Activated naive CD4-positive, alpha-beta T cell (primary cell): ENCODE measurements around the gene GBX2.
"Not testable (repeated sequence)": the region's sequence is repeated elsewhere in the genome, so short reads cannot be mapped to it uniquely, and the experiment has no call there.

Experiments
- DNase-seq, 4 experiments: peaks; one replicate each; lab custom pipeline; 2025; lab: John Stamatoyannopoulos, UW

Gene GBX2

GRCh38 chr2:236156095-236156859 lies 11.9 kb downstream of the GBX2 start:
- DNase-seq: no peak

GRCh38 chr2:236155406-236155805 lies 12.8 kb downstream of the GBX2 start:
- DNase-seq: no peak

GRCh38 chr2:236146436-236146835 lies 21.8 kb downstream of the GBX2 start:
- DNase-seq: no peak

- DNase-seq: no peak
Observed at GRCh38 chr2:236143811-236144210, 24.4 kb downstream of the GBX2 start.

DNA sequence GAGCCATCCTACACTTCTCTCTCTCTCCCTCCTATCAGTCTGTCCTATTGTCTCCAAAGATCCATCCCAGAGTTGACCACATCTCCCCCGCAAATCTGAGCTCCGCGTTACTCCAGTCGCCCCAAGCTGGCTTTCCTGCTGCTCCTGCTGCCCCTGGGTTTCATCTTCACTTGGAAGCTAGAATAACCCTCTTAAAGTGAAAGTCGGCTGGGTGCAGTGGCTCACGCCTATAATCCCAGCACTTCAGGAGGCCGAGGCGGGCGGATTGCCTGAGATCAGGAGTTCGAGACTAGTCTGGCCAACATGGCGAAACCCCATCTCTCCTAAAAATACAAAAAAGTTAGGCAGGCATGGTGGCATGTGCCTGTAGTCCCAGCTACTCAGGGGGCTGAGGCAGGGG lies 26.6 kb downstream of the GBX2 start:
- not testable (repeated sequence) for DNase-seq

DNA sequence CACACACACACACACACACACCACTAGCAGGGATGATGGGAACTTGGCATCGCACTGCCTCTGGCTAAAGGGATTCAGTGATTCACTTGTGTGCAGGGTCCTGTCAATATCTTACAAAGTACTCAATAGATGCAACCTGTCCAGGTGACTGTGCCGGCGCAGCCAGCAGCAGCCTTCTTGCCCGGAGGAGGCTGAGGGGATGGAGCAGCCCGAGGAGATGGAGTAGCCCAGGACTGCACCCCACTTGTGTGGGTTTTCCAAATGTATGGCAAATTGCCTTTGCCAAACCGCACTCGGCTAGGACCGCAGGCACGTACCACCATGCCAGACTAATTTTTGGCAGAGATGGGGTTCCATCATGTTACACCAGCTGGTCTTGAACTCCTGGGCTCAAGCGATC lies 31.1 kb downstream of the GBX2 start:
- DNase-seq: no peak

GRCh38 chr2:236136538-236136937 lies 31.6 kb downstream of the GBX2 start:
- no peak for DNase-seq

- no peak for DNase-seq
Observed at GRCh38 chr2:236133410-236134012, 34.7 kb downstream of the GBX2 start.

DNA sequence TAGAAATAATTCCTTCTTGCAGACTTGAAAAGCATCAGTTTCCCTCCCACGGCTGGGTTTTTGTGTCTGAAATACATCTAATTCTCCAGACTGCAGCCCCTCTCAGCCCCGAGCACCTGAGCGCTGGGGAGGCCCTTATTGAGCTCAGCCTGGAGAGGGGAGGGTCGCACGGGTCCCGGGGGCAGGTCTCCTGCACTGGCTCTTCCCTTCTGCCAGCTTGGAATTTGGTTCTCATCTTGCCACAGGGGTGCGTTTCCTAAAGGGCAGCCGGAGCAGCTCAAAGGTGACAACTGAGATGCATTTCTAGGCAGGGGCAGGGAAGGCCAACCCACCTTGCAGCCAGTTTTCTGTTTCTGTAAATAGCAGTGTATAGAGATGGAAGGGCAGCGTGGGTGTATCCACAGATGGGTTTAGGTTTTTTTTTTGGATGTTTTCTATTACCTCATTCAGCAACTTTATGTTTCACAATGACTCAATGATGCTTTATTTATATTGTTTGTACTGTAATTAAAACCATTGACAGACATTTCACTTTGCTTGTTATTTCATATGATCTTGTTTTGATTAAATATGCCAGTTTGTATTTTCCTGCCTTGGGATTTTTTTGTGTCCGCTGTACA lies 37.0 kb downstream of the GBX2 start:
- no peak for DNase-seq

- no peak for DNase-seq
Observed at GRCh38 chr2:236130349-236130998, 37.7 kb downstream of the GBX2 start.

GRCh38 chr2:236129935-236130334 lies 38.3 kb downstream of the GBX2 start:
- DNase-seq: no peak

- no peak for DNase-seq
Observed at GRCh38 chr2:236128321-236128720, 39.9 kb downstream of the GBX2 start.

DNA sequence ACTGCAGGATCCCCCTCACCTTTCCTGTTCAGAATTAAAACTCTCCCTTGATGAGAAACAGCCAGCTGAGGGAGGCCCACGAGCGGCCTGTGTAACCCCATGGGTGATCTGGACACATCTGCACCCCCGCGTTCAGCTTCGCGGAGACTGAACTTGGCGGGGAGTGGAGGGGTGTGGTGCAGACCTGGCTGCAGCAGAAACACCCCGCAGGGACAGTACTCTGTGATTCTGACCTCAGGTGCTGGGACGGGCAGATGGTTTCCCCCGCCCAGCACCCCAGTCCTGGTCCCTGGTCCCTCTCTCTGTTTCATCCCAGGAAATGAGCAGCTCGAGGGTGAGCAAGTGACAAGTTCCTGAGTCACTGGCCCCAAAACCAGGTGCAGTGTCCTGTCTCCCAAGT lies 41.2 kb downstream of the GBX2 start:
- no peak for DNase-seq

DNA sequence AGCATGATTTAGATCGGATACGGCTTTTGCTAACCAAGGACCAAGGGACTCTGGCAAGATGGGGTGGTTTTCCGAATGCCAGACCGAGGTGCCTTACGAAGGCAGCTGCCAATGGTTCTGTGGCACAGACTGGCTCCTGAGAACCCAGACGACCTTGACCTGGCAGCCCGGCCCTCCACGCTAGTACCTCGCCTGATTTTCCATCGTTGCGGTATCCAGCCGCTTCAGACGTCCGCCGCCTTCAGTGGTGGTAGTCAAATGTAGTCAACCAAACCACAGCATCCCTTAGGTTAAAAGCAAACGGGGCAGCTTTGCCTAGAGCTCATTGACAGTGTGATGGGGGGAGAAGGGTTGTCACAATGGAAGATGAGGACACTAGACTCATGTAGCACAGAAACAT lies 42.6 kb downstream of the GBX2 start:
- no peak for DNase-seq

GRCh38 chr2:236124182-236124893 lies 43.8 kb downstream of the GBX2 start:
- no peak for DNase-seq

- DNase-seq: no peak
Observed at GRCh38 chr2:236123716-236124115, 44.5 kb downstream of the GBX2 start.

GRCh38 chr2:236122236-236122635 lies 46.0 kb downstream of the GBX2 start:
- DNase-seq: no peak

GRCh38 chr2:236121546-236121945 lies 46.6 kb downstream of the GBX2 start:
- DNase-seq: no peak

GRCh38 chr2:236120829-236121228 lies 47.4 kb downstream of the GBX2 start:
- DNase-seq: no peak

DNA sequence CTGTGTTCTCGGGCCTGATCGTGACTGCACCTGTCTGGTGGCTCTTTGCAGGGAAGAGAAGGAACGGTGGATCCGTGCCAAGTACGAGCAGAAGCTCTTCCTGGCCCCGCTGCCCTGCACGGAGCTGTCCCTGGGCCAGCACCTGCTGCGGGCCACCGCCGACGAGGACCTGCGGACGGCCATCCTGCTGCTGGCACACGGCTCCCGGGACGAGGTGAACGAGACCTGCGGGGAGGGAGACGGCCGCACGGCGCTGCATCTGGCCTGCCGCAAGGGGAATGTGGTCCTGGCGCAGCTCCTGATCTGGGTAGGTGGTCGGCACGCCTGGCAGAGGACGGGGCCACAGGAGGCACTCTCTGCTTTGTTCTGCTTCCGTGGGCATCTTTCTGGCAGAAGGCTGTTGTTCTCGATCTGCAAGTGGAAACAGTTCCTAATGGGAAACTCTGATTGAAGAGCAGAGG lies 48.0 kb downstream of the GBX2 start:
- DNase-seq: no peak

GRCh38 chr2:236119476-236119875 lies 48.7 kb downstream of the GBX2 start:
- no peak for DNase-seq

GRCh38 chr2:236119003-236119402 lies 49.2 kb downstream of the GBX2 start:
- no peak for DNase-seq
